CD14-positive monocyte (primary cell): ENCODE measurements around the gene RAB3A. TPM values are rescaled to one million over a fixed set of nuclear protein-coding genes. Genes with fewer than 3 reads are reported as not detected.
A peak's percentile ranks its signal among the peaks of the same experiment; 100 is the strongest.

Experiments used
- DNase-seq, 3 donors: peaks; one replicate each; pipeline ENCODE4 v3.0.0-alpha.2; 2011 to 2022
- H2AFZ ChIP-seq: 2 replicates; pipeline ENCODE4 v1.6.0; 2012; ENCODE audit warnings: mild to moderate bottlenecking, low read depth, low read length, inconsistent platforms; ENCODE audit not compliant: insufficient read depth, poor library complexity, severe bottlenecking
- H3K27ac ChIP-seq, 2 donors: 1 replicate in 1 of 2; 2 replicates in 1 of 2; pipeline ENCODE4 v1.5.1; 2012 to 2013; ENCODE audit warnings: low read length in 2 of 2, control low read depth in 1 of 2, inconsistent platforms in 1 of 2, low read depth in 1 of 2, mild to moderate bottlenecking in 1 of 2
- H3K27me3 ChIP-seq, 2 donors: one replicate each; pipeline versions ENCODE4 v1.6.0 to v1.6.1; 2011 to 2013; ENCODE audit warnings: low read length in 2 of 2; ENCODE audit not compliant: control insufficient read depth in 2 of 2, insufficient read depth in 2 of 2
- H3K36me3 ChIP-seq, 2 donors: replicated peaks in 1 of 2; 1 replicate in 1 of 2; 2 replicates in 1 of 2; pipeline versions ENCODE4 v1.5.1 to v1.6.1; 2012 to 2013; ENCODE audit warnings: low read length in 2 of 2, control low read depth in 1 of 2, inconsistent platforms in 1 of 2, mild to moderate bottlenecking in 1 of 2; ENCODE audit not compliant: insufficient read depth in 2 of 2, control insufficient read depth in 1 of 2
- H3K4me1 ChIP-seq, 2 donors: 1 replicate in 1 of 2; 2 replicates in 1 of 2; pipeline versions ENCODE4 v1.5.1 to v1.6.1; 2012 to 2013; ENCODE audit warnings: low read length in 2 of 2, control low read depth in 1 of 2, inconsistent platforms in 1 of 2, mild to moderate bottlenecking in 1 of 2, moderate library complexity in 1 of 2; ENCODE audit not compliant: insufficient read depth in 2 of 2, control insufficient read depth in 1 of 2
- H3K4me2 ChIP-seq: replicated peaks from 2 replicates; pipeline ENCODE3; 2012; ENCODE audit warnings: low read length, moderate library complexity, mild to moderate bottlenecking; ENCODE audit not compliant: poor library complexity, severe bottlenecking; ENCODE audit errors: extremely low read depth
- H3K4me3 ChIP-seq, 3 experiments: fragments of 200-600 bp in 1 of 3; sonication (generic) in 1 of 3; replicated peaks in 1 of 3; 1 replicate in 2 of 3; 2 replicates in 1 of 3; pipeline ENCODE4 v1.5.1; 2011 to 2013; ENCODE audit warnings: low read length in 3 of 3, mild to moderate bottlenecking in 3 of 3, control low read depth in 2 of 3, low read depth in 2 of 3, inconsistent platforms in 1 of 3, moderate library complexity in 1 of 3
- H3K79me2 ChIP-seq: 2 replicates; pipeline ENCODE4 v1.6.0; 2012; ENCODE audit warnings: mild to moderate bottlenecking, control low read depth, inconsistent platforms, low read length, moderate library complexity; ENCODE audit not compliant: insufficient read depth
- H3K9ac ChIP-seq: 2 replicates; pipeline ENCODE4 v1.6.0; 2017; ENCODE audit warnings: low read length, mild to moderate bottlenecking; ENCODE audit not compliant: insufficient read depth, poor library complexity, severe bottlenecking
- H3K9me3 ChIP-seq, 2 donors: replicated peaks in 1 of 2; 1 replicate in 1 of 2; 2 replicates in 1 of 2; pipeline versions ENCODE4 v1.5.1 to v1.6.1; 2012 to 2013; ENCODE audit warnings: low read length in 2 of 2, control low read depth in 1 of 2; ENCODE audit not compliant: control insufficient read depth in 1 of 2, insufficient read depth in 1 of 2
- H4K20me1 ChIP-seq: 2 replicates; pipeline ENCODE4 v1.6.0; 2012; ENCODE audit warnings: mild to moderate bottlenecking, low read length, control low read depth, moderate library complexity; ENCODE audit not compliant: insufficient read depth
- H3K27ac Mint-ChIP-seq, 7 donors: one replicate each; pipeline ENCODE4 v1.8.0; 2020; ENCODE audit warnings: mild to moderate bottlenecking in 7 of 7, mixed read lengths in 7 of 7, moderate library complexity in 6 of 7, inconsistent platforms in 2 of 7
- H3K27me3 Mint-ChIP-seq, 3 donors: one replicate each; pipeline ENCODE4 v1.8.0; 2021 to 2022; ENCODE audit warnings: low read depth in 3 of 3, mild to moderate bottlenecking in 3 of 3, mixed read lengths in 3 of 3, moderate library complexity in 3 of 3, inconsistent platforms in 1 of 3
- H3K36me3 Mint-ChIP-seq, 2 donors: one replicate each; pipeline ENCODE4 v1.8.0; 2020; ENCODE audit warnings: mixed read lengths in 2 of 2, inconsistent platforms in 1 of 2, mild to moderate bottlenecking in 1 of 2
- H3K4me1 Mint-ChIP-seq: one replicate; pipeline ENCODE4 v1.8.0; 2020; ENCODE audit warnings: mild to moderate bottlenecking, mixed read lengths
- H3K4me3 Mint-ChIP-seq, 2 donors: one replicate each; pipeline ENCODE4 v1.8.0; 2020; ENCODE audit warnings: mild to moderate bottlenecking in 2 of 2, mixed read lengths in 2 of 2, moderate library complexity in 1 of 2
- H3K9me3 Mint-ChIP-seq, 7 donors: one replicate each; pipeline ENCODE4 v1.8.0; 2020 to 2022; ENCODE audit warnings: mixed read lengths in 7 of 7, mild to moderate bottlenecking in 6 of 7, moderate library complexity in 6 of 7, inconsistent platforms in 2 of 7
- WGBS: methylation state at CpG from one replicate; pipeline ENCODE4 v1.1.5; 2013; ENCODE audit warnings: missing lambda C conversion rate; ENCODE audit not compliant: insufficient coverage; 5-methylcytosine and 5-hydroxymethylcytosine counted together
- intact Hi-C, 2 donors: fragments of 100-400 bp; cut with micrococcal nuclease; formaldehyde crosslinking; loops; one replicate each; pipeline versions ENCODE4 v1.15.0 to v1.15.1; 2023
- polyA plus RNA-seq, 3 donors: library from polyadenylated mRNA; depleted of rRNA in 1 of 3; unstranded in 2 of 3; stranded (reverse) in 1 of 3; fragments of 300-500 nt in 2 of 3; fragments of >200 nt in 1 of 3; fragmentation: Illumina TruSeq in 2 of 3; gene quantifications; 1 replicate in 2 of 3; 2 replicates in 1 of 3; pipeline ENCODE4 v1.2.3, GENCODE V29; 2012 to 2021
- TF ChIP-seq, protein P1 (sequence below): fragments of 200-600 bp; IDR thresholded peaks from one replicate; pipeline ENCODE4 v1.8.0; 2022; ENCODE audit warnings: antibody characterized with exemption, mild to moderate bottlenecking

The RAB3A gene
- polyA plus RNA-seq, 3 donors = 0.55 to 8.7 (median 0.56) TPM

- peak overlapping the region; percentile 87 to 93 for H3K4me3 Mint-ChIP-seq
- H3K27ac ChIP-seq = peak overlapping the region; percentile 94 to 100
Measured at GRCh38 chr19:18152442-18152816, 51.4 kb downstream of the RAB3A start.

GRCh38 chr19:18150776-18151624, 52.8 kb downstream of the RAB3A start:
- WGBS = 93% methylated on average over 16 of the region's 18 CpGs
- peak overlapping the region; percentile 95 for H3K9ac ChIP-seq
- no peaks in the 10 kb centered on the region for H3K27me3 ChIP-seq
- Mint-ChIP-seq H3K36me3 (peaks cover 33 to 53% of the 10 kb centered on the region in 2 donors), H3K4me1 (peaks cover 23% of the 10 kb centered on the region), H3K27ac (peak overlapping the region in 4 of 7 donors; percentile 54 to 98 (median 96)), H3K9me3 (peaks cover 0 to 3% (median 0%) of the 10 kb centered on the region in 7 donors), H3K4me3 (peak overlapping the region; percentile 87 to 93), H3K27me3 (peaks cover 0 to 2% (median 1%) of the 10 kb centered on the region in 3 donors)
- peak overlapping the region in 1 of 3 experiments; percentile 92 for H3K4me3 ChIP-seq
- H3K36me3 ChIP-seq = peaks cover 38 to 50% of the 10 kb centered on the region in 2 donors
- H2AFZ ChIP-seq = no peak overlapping the region
- no peak for DNase-seq
- H3K27ac ChIP-seq = peak overlapping the region; percentile 3 to 94
- peaks cover 13% of the 10 kb centered on the region for H3K79me2 ChIP-seq
- intact Hi-C loops = loop anchor here (5.0 to 10.0 kb wide), 4 partner anchors 34 to 144 kb away; partner anchors contain the start of genes ARRDC2 (in 1 of the 2), MPV17L2 (in 1 of the 2) and RAB3A (in 1 of the 2)
- H3K4me2 ChIP-seq = peak overlapping the region; percentile 98
- TF ChIP-seq, protein P1, sequence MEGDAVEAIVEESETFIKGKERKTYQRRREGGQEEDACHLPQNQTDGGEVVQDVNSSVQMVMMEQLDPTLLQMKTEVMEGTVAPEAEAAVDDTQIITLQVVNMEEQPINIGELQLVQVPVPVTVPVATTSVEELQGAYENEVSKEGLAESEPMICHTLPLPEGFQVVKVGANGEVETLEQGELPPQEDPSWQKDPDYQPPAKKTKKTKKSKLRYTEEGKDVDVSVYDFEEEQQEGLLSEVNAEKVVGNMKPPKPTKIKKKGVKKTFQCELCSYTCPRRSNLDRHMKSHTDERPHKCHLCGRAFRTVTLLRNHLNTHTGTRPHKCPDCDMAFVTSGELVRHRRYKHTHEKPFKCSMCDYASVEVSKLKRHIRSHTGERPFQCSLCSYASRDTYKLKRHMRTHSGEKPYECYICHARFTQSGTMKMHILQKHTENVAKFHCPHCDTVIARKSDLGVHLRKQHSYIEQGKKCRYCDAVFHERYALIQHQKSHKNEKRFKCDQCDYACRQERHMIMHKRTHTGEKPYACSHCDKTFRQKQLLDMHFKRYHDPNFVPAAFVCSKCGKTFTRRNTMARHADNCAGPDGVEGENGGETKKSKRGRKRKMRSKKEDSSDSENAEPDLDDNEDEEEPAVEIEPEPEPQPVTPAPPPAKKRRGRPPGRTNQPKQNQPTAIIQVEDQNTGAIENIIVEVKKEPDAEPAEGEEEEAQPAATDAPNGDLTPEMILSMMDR = no peak
- H3K4me1 ChIP-seq = peaks cover 22 to 32% of the 10 kb centered on the region in 2 donors
- no peaks in the 10 kb centered on the region for H3K9me3 ChIP-seq
- peaks cover 41% of the 10 kb centered on the region for H4K20me1 ChIP-seq

More at GRCh38 chr19:18152442-18152816, 51.4 kb downstream of the RAB3A start:
- Histone ChIP-seq H3K4me3 (peak overlapping the region; percentile 65 to 92 (median 89)), H3K36me3 (peaks cover 31 to 42% of the 10 kb centered on the region in 2 donors), H3K9me3 (no peaks in the 10 kb centered on the region), H3K4me1 (peaks cover 30 to 42% of the 10 kb centered on the region in 2 donors), H4K20me1 (peaks cover 37% of the 10 kb centered on the region), H3K27me3 (no peaks in the 10 kb centered on the region), H2AFZ (peak overlapping the region; percentile 91), H3K4me2 (peak overlapping the region; percentile 98), H3K9ac (peak overlapping the region; percentile 95), H3K79me2 (peaks cover 13% of the 10 kb centered on the region)
- Mint-ChIP-seq H3K4me1 (peaks cover 36% of the 10 kb centered on the region), H3K27me3 (peaks cover 0 to 2% (median 1%) of the 10 kb centered on the region in 3 donors), H3K36me3 (peaks cover 25 to 44% of the 10 kb centered on the region in 2 donors), H3K27ac (peak overlapping the region; percentile 95 to 99 (median 97)), H3K9me3 (peaks cover 0 to 1% (median 0%) of the 10 kb centered on the region in 7 donors)
- peak; percentile 99 to 100 (median 100) for DNase-seq
- TF ChIP-seq, protein P1 = peak; percentile 93
- intact Hi-C loops = loop anchor here (5.0 to 10.0 kb wide), 4 partner anchors 35 to 145 kb away; partner anchors contain the start of genes ARRDC2 (in 1 of the 2), MPV17L2 (in 1 of the 2) and RAB3A (in 1 of the 2)
- WGBS = 0% methylated on average over 22 of the region's 22 CpGs
